CD4-positive, alpha-beta T cell treated with Interleukin-21 for 1 hour (primary cell): ENCODE data around the gene RAB12.
"Not testable (repeated sequence)": the region's sequence is repeated elsewhere in the genome, so short reads cannot be mapped to it uniquely, and the experiment has no call there.

Experiments used
- DNase-seq: peaks from one replicate; pipeline ENCODE4 v3.0.0-alpha.2; 2020

The RAB12 gene

GRCh38 chr18:8614875-8615274 lies 5.6 kb downstream of the RAB12 start:
- no peak for DNase-seq

- DNase-seq: no peak
Observed at GRCh38 chr18:8615397-8616027, 6.3 kb downstream of the RAB12 start.

- DNase-seq: no peak
Observed at GRCh38 chr18:8616028-8616401, 6.8 kb downstream of the RAB12 start.

GRCh38 chr18:8617907-8618306 lies 8.7 kb downstream of the RAB12 start:
- no peak for DNase-seq

GRCh38 chr18:8619041-8619440 lies 9.8 kb downstream of the RAB12 start:
- DNase-seq: no peak

- no peak for DNase-seq
Observed at GRCh38 chr18:8619835-8620577, 10.8 kb downstream of the RAB12 start.

- no peak for DNase-seq
Observed at GRCh38 chr18:8620845-8621244, 11.6 kb downstream of the RAB12 start.

GRCh38 chr18:8622625-8623024 lies 13.4 kb downstream of the RAB12 start:
- not testable (repeated sequence) for DNase-seq

GRCh38 chr18:8623549-8624106 lies 14.4 kb downstream of the RAB12 start:
- peak; percentile 15 for DNase-seq

- no peak for DNase-seq
Observed at GRCh38 chr18:8625461-8626092, 16.3 kb downstream of the RAB12 start.

- no peak for DNase-seq
Observed at GRCh38 chr18:8626414-8627106, 17.3 kb downstream of the RAB12 start.

GRCh38 chr18:8627107-8627472 lies 17.9 kb downstream of the RAB12 start:
- no peak for DNase-seq

GRCh38 chr18:8627540-8627939 lies 18.3 kb downstream of the RAB12 start:
- no peak for DNase-seq

GRCh38 chr18:8629602-8630001 lies 20.4 kb downstream of the RAB12 start:
- no peak for DNase-seq

- DNase-seq: no peak
Observed at GRCh38 chr18:8630546-8630945, 21.3 kb downstream of the RAB12 start.

GRCh38 chr18:8631265-8631664 lies 22.0 kb downstream of the RAB12 start:
- DNase-seq: no peak

- no peak for DNase-seq
Observed at GRCh38 chr18:8632386-8632785, 23.1 kb downstream of the RAB12 start.

GRCh38 chr18:8634508-8634907 lies 25.3 kb downstream of the RAB12 start:
- DNase-seq: no peak

GRCh38 chr18:8635087-8635486 lies 25.9 kb downstream of the RAB12 start:
- no peak for DNase-seq

GRCh38 chr18:8639762-8640161 lies 30.5 kb downstream of the RAB12 start:
- no peak for DNase-seq

GRCh38 chr18:8643326-8643878 lies 34.2 kb downstream of the RAB12 start:
- no peak for DNase-seq

- DNase-seq: not testable (repeated sequence)
Observed at GRCh38 chr18:8647359-8647758, 38.1 kb downstream of the RAB12 start.
